ENCODE results near the gene NSUN2. TPM values are rescaled to one million over a fixed set of nuclear protein-coding genes. Genes with fewer than 3 reads are reported as not detected.

NSUN2 gene
- total and polyA plus RNA-seq, 2 experiments from 2014 or later: 37.7 to 47.2 TPM

- peaks cover 6% of the 10 kb centered on the region for H3K36me3 ChIP-seq
- no peak overlapping the region for H3K27ac ChIP-seq
- peaks cover 6% of the 10 kb centered on the region for H3K4me1 ChIP-seq (ENCODE audit: low read depth)
- no peaks in the 10 kb centered on the region for H3K27me3 ChIP-seq
- no peak overlapping the region for H3K4me3 ChIP-seq
- no peak for DNase-seq (ENCODE audit: low read depth in 1 of 2, low spot score in 1 of 2)
- TF ChIP-seq, protein P1, sequence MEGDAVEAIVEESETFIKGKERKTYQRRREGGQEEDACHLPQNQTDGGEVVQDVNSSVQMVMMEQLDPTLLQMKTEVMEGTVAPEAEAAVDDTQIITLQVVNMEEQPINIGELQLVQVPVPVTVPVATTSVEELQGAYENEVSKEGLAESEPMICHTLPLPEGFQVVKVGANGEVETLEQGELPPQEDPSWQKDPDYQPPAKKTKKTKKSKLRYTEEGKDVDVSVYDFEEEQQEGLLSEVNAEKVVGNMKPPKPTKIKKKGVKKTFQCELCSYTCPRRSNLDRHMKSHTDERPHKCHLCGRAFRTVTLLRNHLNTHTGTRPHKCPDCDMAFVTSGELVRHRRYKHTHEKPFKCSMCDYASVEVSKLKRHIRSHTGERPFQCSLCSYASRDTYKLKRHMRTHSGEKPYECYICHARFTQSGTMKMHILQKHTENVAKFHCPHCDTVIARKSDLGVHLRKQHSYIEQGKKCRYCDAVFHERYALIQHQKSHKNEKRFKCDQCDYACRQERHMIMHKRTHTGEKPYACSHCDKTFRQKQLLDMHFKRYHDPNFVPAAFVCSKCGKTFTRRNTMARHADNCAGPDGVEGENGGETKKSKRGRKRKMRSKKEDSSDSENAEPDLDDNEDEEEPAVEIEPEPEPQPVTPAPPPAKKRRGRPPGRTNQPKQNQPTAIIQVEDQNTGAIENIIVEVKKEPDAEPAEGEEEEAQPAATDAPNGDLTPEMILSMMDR (IDR thresholded peaks at IDR 0.05; ENCODE audit: low read depth, low read length): no peak
- H3K9me3 ChIP-seq (ENCODE audit: low read depth): no peaks in the 10 kb centered on the region
These were observed 2.1 kb upstream of the NSUN2 start for GRCh38 chr5:6634788-6635430.

- no peaks in the 10 kb centered on the region for H3K27me3 ChIP-seq
- H3K9me3 ChIP-seq (ENCODE audit: low read depth): no peaks in the 10 kb centered on the region
- no peak overlapping the region for H3K27ac ChIP-seq
- TF ChIP-seq, protein P1 (IDR thresholded peaks at IDR 0.05; ENCODE audit: low read depth, low read length): no peak
- peaks cover 6% of the 10 kb centered on the region for H3K4me1 ChIP-seq (ENCODE audit: low read depth)
- H3K4me3 ChIP-seq: peak overlapping the region; percentile 59
- no peak for DNase-seq (ENCODE audit: low read depth in 1 of 2, low spot score in 1 of 2)
- H3K36me3 ChIP-seq: peaks cover 8% of the 10 kb centered on the region
These were observed 1.5 kb upstream of the NSUN2 start for GRCh38 chr5:6634306-6634705.

DNA sequence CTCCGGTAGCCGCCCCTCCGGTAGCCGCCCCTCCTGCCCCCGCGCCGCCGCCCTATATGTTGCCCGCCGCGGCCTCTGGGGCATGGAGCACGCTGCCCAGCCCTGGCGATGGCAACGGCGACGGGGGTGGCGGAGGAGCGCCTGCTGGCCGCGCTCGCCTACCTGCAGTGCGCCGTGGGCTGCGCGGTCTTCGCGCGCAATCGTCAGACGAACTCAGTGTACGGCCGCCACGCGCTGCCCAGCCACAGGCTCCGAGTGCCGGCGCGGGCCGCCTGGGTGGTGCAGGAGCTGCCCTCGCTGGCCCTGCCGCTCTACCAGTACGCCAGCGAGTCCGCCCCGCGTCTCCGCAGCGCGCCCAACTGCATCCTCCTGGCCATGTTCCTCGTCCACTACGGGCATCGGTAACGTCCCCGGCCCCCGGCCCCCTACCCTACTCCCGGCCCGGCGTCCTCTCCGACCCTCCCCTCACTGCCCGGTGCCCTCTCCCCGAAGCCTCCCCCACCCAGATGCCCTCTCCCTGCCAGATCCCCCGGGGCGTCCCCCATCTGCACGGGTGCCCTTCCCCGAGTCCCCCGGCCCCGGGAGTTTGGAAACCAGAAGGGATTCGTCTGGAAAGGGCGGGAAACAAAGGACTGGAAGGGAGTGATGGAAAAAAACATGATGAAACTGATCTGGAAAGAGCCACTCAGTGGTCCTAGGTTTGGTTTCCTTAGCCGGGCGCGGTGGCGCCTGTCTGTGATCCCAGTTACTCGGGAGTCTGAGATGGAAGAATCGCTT is 813 bp upstream of the NSUN2 start:
- peak; percentile 11 to 16 for DNase-seq (ENCODE audit: low read depth in 1 of 2, low spot score in 1 of 2)
- Histone ChIP-seq H3K4me1 (ENCODE audit: low read depth) (peaks cover 6% of the 10 kb centered on the region), H3K4me3 (peak overlapping the region; percentile 59), H3K36me3 (peaks cover 10% of the 10 kb centered on the region), H3K9me3 (ENCODE audit: low read depth) (no peaks in the 10 kb centered on the region), H3K27me3 (no peaks in the 10 kb centered on the region), H3K27ac (no peak overlapping the region)
- TF ChIP-seq, protein P1 (IDR thresholded peaks at IDR 0.05; ENCODE audit: low read depth, low read length): no peak

DNA sequence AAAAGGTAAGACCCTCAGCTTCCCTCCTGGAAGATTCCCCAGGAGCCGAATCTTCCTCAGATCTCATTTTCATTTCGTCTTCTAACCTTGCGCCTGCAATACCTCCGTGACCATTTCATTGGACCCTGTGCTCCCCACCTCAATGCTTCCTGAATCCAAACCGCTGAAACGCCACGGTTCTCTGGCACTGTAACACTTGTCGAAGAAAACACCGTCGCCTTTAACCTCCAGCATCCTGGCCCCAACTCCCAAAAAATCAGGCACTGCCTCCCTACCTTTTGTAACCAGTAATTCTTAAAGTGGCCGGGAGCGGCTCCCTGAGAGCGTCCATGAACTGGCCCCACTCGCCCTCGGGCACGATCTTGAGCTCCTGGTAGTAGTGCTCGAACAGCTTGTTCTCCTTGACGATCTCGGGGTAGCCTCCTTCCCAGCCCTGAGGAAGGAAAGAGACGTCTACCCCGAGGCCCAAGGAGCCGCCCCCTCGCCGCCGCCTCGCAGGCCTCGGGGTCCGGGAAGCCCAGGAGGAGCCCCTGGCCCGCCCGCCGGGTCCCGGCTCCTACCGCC is 438 bp downstream of the NSUN2 start:
- Histone ChIP-seq H3K27ac (peak overlapping the region; percentile 97), H3K9me3 (ENCODE audit: low read depth) (no peaks in the 10 kb centered on the region), H3K4me3 (peak overlapping the region; percentile 59), H3K36me3 (peaks cover 16% of the 10 kb centered on the region), H3K27me3 (no peaks in the 10 kb centered on the region), H3K4me1 (ENCODE audit: low read depth) (peaks cover 6% of the 10 kb centered on the region)
- TF ChIP-seq, protein P1 (IDR thresholded peaks at IDR 0.05; ENCODE audit: low read depth, low read length): no peak
- DNase-seq (ENCODE audit: low read depth in 1 of 2, low spot score in 1 of 2): peak in 1 of 2 donors; percentile 36

DNA sequence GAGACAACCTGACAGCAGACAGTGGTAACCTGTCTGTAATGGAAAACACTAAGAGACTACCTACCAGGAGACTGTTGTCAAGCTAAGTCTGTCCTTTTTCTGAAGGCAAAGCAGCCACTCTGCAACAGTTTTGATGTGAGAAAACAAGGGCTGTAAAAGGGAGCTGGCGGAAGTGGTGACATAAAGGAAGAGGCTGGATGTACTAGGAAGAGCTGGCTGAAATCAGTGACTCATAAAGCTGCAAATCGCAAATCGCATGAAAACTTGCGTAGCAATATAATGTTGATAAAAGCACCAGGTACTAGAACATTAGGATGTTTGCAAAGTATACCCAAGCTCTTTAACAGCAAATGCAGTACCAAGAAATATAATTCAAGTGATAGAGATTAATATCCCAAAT is 1.4 kb downstream of the NSUN2 start:
- Histone ChIP-seq H3K4me1 (ENCODE audit: low read depth) (peaks cover 6% of the 10 kb centered on the region), H3K27me3 (no peaks in the 10 kb centered on the region), H3K27ac (no peak overlapping the region), H3K9me3 (ENCODE audit: low read depth) (no peaks in the 10 kb centered on the region), H3K36me3 (peaks cover 23% of the 10 kb centered on the region), H3K4me3 (peak overlapping the region; percentile 59)
- DNase-seq (ENCODE audit: low read depth in 1 of 2, low spot score in 1 of 2): peak in 1 of 2 donors; percentile 44
- TF ChIP-seq, protein P1 (IDR thresholded peaks at IDR 0.05; ENCODE audit: low read depth, low read length): no peak

Measured in cardiac muscle cell (in vitro differentiated cells and primary cell).